Cortex of kidney (tissue), 1 donor: Measurements from ENCODE around the gene ATP11A.
"Not testable (repeated sequence)": the region's sequence is repeated elsewhere in the genome, so short reads cannot be mapped to it uniquely, and the experiment has no call there.

ENCODE experiments used
- DNase-seq: peaks from one replicate; lab custom pipeline; 2025; lab: John Stamatoyannopoulos, UW

Gene ATP11A

DNA sequence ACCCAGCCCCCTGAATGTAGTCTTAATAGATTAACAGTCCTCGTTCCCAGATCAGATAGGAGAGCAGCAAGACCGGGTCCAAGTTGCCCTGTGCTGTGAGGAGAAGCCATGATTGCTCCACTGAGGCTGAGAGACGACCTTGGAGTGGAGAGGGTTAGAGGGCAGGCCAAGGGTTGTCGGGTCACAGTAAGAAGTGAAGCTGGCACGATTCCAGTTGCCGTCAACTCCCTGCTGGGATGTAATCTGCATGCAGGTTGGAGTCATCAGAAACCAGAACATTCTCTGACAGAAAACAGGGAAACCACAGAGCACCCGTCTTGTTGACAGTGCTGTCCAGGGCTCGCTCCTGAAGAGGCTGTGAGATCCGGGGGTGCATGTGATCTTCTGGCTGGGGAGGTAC is 19.0 kb upstream of the ATP11A start:
- no peak for DNase-seq

DNA sequence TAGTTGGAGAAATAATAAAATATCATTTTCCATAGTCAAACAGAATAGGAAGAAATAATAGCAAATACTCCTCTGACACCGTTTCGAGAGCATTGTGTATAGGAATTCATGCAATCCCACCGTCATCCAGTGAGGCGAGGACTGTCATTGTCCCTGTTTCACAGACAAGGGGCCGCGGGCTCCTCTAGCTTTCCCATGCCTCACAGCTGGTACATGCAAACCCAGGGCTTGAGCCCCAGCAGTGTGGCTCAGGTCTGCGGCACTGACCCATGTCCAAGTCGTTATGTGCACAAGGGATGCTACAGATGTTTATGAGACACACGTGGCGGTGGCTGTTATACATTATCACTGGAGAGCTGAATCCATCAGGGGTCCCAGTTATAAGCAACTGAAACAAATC is 18.5 kb upstream of the ATP11A start:
- DNase-seq = no peak

DNA sequence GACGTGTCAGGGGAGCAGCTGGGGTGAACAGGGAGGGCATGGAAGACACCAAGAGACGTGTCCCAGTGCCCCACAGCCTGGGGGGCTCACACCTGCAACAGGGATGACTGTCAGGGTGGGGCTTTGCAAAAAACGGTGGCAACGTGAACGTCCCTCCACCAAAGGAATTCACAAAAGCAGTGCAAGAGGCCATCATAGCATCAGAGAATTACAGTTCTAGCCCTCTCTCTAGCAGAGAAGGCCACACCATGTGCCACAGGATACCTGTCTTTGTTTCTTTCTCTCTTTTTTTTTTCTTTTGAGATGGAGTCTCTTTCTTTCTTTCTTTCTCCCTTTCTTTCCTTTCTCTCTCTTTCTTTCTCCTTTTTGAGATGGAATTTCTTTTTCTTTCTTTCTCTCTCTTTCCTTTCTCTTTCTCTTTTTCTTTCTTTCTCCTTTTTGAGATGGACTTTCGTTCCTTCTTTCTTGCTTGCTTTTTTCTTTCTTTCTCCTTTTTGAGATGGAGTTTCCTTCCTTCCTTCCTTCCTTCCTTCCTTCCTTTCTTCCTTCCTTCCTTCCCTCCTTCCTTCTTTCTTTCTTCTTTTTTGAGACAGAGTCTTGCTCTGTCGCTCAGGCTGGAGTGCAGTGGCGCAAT is 17.1 kb upstream of the ATP11A start:
- no peak for DNase-seq

DNA sequence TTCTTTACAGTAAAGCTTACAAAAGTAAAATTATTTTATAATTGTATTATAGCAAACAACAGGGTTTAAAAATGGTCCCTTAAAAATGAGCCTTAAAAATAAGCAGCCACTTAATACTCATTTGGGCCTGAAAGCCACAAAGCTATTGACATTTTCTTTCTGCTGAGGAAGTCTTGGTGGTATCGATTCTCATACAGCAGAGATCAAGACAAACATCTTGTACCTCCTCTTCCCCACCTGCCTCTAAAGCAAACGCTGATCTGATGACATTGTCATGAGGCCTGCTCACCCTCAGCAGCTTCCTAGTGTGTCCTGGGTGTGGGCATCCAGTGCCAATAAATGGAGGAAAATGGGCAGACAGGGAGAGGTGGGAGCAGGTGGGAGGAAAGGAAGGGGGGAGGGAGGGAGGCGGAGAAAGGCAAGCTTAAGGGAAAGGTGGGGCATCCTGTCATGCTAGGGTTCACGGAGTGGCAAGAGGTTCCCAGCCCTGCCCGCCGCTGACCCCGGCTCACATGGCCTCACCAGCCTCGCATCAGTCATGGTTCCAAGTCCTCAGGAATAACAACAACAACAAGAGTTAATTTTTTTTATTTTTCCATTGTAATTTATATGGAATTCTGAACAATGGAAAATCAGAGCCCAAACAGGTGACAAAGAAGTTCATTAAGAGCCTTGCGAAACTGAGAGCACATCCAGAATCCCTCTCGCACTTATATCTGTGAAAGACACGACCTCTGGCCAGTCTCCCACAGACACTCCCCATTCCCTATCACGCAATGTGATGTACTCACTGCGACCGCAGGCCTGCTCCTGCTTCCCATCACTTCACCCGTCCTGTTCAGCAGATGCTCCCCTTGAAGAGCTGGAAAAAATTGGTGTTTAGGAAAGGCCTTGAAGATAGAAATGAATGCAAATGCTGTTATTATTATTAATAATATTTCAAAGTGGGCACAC is 15.1 kb upstream of the ATP11A start:
- DNase-seq = no peak

DNA sequence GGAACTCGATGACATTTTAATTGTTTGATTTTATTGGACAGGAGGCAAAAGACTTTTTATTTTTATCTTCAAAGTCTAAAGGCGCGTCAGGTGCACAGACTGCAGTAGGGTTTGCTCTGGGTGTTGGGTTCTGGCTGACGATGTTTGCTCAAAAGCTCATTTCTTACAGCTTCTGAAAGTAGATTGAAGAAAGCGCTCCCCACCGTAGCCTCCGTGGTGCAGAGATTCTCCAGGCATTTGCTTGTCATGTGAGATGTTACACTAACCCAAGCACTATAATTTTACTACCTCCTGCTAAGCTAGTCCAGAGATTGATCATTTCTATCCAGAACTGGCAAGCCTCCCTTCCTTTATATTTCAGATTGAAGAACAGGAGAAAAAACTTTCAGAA is 14.5 kb upstream of the ATP11A start:
- DNase-seq = no peak

DNA sequence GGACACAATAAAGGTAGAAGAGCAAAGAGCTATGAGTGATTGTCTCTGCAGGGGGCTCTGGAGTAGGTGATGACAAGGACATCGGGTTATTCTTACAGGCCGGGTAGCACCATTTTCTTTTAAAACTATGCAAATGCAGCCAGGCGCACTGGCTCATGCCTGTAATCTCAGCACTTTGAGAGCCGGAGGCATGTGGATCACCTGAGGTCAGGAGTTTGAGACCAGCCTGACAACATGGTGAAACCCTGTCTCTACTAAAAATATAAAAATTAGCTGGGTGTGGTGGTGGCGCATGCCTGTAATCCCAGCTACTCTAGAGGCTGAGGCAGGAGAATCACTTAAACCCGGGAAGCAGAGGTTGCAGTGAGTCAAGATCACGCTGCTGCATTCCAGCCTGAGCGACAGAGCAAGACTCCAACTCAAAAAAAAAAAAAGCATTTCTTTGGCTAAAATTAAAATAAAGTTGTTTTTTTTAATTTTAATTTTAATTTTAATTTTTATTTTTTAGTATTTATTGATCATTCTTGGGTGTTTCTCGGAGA is 12.3 kb upstream of the ATP11A start:
- DNase-seq = not testable (repeated sequence)

DNA sequence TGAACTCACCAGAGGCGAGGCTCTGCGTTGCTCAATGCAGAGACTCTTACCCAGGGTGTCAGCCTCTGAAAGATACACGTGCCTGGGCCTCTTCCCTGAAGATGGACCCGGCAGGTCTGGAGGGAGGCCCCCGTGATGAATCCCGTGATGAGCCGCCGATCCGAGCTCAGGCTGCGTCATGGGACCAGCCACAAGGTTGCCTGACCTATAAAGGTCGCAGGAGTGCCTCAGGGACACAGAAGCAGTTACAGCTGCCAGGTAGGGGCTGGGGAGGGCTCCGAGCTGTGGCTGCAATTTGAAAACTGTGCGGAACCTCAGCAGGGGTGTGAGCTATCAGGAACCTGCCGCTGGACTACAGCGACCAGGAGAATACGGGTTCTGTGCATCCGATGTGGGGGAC is 10.5 kb upstream of the ATP11A start:
- DNase-seq = no peak

DNA sequence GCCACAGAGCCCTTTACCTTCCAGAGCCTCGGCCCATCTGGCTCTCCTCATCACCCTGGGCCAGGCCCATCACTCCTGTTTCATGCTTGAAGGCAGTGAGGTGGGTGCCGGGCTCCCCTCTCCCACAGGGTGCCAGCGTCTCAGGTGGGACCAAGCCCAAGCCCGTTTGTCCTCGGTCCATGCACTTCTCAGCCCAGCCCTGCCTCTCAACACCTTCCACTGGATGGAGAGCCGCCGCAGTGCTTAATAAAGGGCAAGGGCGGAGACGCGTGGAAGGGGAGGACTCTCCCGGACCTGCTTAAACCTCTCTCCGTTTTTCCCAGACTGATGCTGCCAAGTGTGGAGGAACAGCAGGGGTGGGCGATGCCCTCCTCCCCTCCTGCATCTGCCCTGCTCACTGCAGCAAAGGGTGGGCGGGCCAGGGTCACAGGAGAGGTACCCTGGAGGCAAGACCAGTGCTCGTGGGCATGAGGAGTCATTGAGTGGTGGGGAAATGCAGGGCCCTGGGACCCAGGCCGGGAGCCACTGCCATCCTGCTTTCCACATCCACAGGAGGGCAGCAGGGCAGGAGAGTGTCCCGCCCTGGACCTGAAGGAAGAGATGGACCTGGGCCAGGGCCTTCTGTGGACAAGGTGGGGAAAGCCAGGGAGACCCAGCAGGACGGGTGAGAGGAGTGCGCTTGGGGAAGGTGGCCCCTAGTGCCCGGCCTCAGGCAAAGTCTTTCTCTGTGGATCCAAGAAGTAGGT is 9.7 kb upstream of the ATP11A start:
- DNase-seq = no peak

DNA sequence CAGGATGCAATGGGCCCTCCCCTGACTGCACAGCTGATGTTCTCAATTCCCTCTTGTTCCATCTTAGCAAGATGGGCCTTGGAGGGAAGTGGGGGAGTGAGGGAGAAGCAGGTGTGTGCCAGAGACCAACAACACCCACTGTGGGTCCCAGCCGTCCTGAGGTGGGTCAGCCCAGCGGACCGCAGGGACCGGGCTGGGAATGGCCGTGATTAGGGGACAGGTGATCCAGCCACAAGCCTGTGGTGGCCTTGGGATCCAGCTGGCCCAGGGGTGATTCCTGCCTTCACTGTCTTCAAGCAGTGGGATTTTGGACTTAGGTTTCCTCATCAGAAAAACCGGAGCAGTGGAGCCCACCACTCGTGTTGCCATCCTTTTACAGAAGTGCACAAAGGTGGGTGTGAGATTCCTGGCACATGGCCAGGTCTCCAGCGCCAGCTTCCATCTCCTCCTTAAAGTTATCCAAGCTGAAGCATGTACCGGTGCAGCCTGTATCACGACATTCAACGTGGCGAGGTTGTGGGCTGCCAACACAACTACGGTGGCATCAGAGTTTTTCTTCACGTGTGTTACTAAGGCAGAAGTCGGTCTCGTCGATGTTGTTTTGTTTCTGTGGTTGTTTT is 9.0 kb upstream of the ATP11A start:
- no peak for DNase-seq

DNA sequence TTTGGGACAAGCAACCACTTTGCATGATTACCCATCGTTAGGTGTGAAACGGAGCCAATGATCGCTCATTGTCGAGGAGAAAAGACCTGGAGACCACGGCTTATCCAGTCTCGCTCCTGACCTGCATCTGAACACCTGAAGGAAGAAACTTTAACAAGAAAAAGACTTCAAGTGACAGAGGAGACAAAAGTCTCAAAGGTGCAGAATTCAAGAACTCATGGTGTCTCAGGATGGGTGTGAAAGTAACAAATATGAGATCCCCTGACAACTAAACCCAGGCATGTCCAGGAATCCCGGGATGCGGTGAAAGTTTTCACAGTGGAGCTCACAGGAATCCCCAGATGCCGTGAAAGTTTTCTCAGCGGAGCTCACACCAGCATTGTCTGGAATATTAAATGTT is 6.3 kb upstream of the ATP11A start:
- DNase-seq = no peak

DNA sequence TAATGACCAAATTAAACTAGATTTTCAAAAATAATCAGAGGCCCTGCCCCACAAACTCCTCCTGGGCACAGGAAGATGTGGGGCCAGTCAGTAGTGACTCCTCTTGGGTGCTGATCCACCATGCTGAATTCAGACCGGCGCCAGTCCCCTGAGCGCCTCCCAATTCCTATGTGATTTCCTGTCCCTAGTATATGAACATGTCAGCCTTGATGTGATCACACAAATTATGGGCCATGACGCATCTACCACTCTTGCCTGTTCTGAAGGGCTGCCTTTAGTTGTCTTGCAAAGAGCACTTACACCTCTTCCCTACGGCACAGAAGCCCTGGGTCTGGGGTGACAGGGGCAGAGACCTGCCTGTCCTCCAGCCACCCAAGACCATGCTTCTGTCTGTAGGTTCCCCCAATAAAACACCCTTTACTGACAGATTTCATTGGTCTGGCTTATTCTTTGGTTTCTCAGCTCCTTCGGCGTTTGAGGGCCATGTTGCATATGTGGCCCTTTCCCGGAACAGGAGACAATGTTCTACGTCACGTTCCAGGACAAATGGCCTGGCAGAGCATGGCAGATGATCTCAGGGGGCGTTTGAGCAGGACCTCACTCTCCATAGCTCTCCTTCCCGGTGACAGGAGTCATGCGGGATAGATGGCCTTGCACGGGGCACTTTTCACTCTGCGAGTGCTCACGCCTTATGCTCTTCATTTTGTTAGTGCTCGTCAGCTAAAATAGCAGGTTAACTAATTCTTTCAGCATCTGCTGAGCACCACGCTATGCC is 5.6 kb upstream of the ATP11A start:
- DNase-seq = no peak

DNA sequence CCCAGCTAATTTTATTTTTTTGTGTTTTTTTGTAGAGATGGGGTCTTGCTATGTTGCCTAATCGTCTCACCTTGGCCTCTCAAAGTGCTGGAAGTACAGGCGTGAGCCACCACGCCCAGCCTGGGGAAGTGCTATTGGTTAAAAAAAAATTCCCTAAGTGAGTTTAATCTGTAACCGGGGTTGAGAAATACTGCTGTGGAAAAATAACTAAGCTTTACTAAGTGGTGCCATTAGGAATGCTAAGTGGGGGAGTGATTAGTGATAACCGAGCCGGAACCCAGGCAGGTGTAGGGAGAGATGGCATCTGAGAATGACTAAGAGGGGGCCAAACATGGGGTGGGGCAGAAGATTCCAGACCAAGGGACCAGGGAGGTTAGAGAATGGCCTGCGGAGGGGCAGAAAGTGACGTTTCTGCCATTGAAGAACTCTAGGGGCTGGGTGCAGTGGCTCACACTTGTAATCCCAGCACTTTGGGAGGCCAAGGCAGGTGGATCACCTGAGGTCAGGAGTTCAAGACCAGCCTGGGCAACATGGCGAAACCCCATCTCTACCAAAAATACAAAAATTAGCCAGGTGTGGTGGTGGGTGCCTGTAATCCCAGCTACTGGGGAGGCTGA is 4.5 kb upstream of the ATP11A start:
- not testable (repeated sequence) for DNase-seq

DNA sequence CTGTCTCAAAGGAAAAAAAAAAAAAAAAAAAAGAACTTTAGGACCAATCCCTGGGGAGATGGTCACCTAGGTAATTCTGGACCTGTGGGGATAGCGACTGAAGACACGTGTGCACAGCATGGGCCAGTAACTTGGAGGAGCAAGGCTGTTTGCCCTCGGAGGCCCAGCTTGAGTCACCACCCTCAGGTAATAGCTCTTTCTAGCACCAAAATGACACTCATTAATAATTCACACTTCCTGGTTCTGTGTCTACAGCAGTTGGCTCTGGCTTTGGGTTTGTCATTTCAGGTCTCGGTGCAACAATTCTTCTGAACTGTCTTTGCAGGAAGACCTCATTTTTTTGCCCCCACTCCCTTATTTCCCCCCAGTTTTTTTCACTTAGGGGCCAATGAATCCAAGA is 3.9 kb upstream of the ATP11A start:
- no peak for DNase-seq

DNA sequence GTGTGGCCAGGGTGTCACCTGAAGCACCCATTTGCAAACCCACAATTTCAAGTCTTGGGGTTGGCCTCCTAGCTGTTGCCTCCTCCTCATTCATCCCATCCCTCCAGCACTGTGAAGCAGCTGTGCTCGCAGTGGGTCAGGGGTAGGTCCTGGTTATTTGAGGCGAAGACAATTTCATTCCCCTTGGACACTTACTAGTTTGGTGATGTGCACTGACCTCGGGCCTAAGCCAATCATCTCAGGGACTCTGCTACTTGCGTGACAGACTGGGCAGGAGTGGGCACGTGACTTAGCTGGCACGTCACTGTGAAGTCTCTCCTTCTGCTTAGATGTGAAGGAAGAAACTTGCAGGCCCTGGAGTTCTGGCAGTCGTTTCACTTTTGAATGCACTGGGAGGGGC is 3.5 kb upstream of the ATP11A start:
- no peak for DNase-seq

DNA sequence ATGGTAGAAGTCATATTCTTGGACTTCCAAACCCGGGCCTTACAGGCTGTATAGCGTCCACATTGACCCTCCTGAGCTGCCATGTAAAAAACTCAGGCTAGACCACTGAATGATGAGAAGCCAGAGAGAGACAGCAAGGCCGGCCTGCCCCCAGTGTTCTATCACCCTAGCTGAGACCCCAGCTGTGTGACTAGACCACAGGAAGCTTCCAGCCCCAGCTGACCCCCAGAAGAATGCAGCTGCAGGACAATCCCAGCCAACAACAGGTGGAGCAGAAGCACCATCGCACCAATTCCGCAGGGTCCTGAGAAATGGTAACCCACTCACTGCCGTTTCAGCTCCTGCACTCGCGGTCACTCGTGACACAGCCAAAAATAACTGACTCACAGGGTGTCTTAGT is 2.9 kb upstream of the ATP11A start:
- no peak for DNase-seq

DNA sequence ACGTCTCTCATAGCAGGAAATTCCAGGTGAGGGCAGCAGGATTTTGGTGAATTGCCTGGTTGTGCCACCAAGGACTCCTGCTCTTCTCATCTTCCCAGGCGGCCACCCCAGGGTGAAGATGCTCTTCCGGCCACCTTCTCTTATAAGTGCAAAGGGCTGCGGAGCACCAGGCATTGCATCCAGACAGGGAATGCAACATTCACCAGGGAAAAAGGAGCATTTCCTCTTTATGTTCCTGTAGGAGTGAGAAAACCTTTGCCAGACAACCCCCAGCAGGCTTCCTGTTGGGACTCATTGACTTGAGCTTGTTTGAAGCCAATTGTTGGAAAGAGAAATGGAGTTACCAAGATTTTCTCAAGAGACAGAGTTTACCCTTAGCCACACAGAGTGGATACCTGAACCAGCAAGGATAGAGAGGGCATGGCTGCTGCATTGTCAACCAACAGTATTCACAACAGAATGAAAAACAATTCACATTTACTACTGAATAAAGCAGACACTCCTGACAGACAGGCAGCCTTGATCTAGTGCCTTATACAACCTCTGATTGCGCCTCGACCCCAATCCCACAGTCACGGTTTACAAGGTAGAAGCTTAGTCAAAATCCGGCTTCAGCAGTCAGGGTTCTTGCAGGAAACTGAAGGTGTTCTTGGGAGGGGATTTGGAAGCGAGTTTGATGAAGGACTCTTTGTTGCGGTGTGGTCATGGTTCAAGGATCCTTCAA is 1.8 kb upstream of the ATP11A start:
- DNase-seq = no peak

DNA sequence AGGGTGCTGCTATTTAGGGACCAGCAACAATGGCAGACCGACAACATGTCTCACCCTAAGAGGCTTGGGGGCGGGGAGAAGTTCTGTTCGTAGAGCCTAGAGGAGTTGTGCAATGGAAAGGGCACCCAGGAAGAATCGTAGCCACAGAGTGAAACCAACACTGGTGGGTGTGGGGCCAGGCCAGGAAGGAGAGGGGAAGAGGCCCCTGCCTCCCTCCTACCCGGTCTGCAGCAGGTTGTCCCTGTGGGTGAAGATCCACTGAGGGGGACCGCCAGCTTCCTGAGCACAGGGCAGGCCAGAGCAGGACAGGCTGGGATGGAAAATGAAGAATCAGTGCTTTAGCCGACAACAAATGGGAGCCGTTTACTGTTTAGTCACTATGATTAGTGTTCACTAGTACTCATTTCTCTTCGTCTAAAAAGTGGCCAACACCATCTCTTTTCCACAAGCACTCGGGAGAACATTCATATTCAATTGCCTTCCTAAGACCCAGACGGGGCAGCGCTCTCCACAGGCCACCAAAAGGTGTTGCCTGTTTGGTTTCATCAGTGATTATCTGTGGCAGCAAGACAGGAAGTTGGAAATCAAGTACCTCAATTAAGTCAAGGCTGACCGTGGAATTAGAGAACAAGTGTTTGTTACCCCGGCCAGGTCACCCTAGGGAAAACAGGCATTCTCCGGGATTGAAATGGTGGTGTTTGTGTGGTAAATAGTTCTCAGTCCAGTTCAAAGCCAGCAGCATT is 1.1 kb upstream of the ATP11A start:
- DNase-seq = no peak

DNA sequence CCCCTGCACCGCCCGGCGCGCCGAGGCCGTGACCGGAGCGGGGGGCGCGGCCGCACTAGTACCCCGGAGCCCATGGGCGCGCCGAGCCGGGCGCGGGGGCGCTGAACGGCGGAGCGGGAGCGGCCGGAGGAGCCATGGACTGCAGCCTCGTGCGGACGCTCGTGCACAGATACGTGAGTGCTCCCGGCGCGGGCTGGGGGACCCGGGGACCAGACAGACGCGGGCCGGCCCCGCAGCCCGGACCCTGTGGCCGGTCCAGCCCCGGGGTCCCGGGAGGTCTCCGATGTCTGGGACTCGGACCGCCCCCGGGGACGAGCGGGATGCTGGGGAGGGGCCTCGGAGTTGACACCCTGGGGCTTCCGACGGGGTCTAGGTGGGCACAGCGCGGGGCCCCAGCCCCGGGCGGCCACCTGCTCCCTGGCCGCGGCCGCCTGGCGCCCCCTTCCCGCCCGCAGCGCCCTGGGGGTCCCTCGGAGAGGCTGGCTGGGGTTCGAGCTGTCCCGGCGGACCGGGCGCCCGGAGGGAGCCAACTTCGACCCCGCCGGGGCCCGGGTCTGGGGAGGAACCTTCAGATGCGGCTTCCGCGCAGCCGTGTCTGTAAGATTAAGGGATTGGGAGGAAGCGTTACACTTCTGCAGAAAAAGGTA is 568 bp downstream of the ATP11A start:
- no peak for DNase-seq

DNA sequence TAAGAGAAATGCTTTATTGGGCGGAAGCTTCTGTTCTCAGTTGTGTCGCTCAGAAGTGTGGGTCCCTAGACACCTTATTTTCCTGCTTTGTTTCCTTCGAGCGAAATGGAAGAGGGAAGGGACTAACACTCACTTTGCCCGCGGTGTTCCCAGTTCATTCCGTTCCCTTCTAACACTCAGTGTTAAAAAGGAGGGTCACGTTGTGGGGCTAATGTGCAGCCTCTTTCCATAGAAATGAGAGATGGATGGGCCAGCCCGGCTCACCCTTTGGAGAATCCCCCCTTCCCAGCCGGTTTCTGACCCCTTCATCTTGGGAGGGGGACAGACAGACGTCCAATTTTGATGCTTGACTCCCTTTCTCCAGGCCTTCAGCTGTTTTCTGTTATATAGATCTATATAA is 2.3 kb downstream of the ATP11A start:
- no peak for DNase-seq
